ACHN (cell line): ENCODE data around the gene DENND1B.
A peak's percentile ranks its signal among the peaks of the same experiment; 100 is the strongest.

ENCODE experiments used
- DNase-seq: peaks from one replicate; pipeline ENCODE4 v3.0.0-alpha.2; 2015
- in situ Hi-C: cut with HindIII; loops from 2 replicates; pipeline ENCODE4 v1.10.0; 2017; ENCODE audit warnings: low sequenced_read_pairs, low pct_ligation_motif_present, low pct_unique_long_range_greater_than_20kb

DENND1B gene

DNA sequence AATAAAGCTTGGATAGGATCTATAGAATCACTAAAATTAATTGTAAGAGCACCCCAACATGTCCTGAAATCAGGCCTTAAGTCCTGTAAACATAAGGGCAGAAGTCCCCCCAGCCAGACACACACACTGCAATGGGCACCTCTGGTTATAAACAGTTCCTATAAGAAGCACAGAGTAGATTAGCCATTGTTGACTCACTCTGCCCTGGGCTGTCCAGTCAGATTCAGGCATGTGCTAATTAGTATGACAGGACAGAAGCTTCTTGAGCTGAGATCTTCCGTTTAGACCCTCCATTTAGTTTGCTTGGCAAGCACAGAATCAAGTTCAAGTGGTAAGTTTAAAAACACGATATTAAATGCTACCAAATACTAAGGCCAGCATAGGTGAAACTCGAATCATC lies 11.8 kb upstream of the DENND1B start:
- no peak for DNase-seq
- in situ Hi-C loops: no loop called here

DNA sequence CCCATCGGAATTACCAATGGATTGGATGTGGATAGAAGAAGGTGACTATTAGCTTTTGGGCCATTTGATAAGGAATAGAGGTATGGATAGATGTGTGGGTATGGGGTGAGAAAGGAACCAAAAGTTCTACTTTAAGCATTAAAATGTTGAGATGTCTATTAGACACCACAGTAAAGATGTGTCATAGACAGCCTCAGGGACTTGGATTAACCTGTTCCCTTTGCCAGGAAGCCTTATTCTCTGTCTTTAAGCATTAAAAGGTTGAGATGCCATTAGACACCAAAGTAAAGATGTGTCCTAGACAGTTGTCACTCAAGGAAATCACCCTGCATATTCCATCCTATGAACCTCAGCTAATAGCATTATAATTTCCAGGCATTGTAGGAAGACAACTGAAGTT lies 11.0 kb upstream of the DENND1B start:
- DNase-seq: no peak
- in situ Hi-C loops: no loop called here

DNA sequence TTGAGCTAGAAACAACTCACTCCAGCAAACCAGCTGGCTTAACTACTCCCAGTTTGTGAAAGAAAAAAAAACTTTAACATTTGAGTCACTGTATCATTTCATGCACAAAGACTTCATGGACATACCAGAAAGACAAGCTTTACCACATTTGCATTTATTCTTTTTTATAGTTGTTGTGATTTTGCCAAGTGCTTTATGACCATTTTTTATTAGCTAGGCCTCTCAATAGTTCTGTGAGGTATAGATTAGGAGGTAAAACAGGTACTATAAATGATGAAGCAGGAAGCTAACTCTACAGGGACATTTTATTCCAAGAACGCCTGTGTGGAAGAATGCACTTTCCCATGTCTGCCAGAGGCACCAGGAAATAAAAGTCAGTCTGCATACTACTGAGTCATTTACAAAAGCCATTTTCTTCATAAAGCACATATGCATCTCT lies 8.2 kb upstream of the DENND1B start:
- DNase-seq: no peak
- in situ Hi-C loops: no loop called here

DNA sequence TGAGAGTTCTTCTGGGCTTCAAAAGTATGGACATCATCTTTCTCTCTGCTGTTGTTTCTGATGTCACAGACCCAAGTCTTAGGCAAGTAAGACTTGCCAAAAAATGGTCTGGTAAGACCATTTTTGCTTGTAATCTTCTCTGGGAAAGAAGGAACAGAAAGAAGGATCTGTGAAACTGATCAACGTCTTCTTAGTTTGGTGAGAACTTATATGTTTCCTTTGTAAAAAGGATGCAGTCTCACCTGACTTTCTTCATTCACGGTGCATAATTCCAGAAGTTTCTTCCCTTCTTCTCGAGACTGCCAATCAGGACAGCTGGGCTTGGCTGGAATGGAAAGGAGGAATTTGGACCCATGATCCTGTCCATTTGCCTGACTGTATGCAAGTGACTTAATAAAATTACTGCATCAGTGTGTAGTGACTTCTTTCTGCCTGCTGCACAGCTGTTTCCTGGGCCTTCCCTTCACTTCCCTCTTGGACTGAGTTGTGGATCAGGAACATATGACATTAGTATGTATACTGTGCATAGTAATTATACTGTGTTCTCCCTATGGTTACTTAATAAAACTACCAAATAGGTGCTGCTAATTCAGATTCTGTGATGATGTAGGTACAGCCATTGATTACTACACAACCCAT lies 7.6 kb upstream of the DENND1B start:
- DNase-seq: no peak
- in situ Hi-C loops: no loop called here

DNA sequence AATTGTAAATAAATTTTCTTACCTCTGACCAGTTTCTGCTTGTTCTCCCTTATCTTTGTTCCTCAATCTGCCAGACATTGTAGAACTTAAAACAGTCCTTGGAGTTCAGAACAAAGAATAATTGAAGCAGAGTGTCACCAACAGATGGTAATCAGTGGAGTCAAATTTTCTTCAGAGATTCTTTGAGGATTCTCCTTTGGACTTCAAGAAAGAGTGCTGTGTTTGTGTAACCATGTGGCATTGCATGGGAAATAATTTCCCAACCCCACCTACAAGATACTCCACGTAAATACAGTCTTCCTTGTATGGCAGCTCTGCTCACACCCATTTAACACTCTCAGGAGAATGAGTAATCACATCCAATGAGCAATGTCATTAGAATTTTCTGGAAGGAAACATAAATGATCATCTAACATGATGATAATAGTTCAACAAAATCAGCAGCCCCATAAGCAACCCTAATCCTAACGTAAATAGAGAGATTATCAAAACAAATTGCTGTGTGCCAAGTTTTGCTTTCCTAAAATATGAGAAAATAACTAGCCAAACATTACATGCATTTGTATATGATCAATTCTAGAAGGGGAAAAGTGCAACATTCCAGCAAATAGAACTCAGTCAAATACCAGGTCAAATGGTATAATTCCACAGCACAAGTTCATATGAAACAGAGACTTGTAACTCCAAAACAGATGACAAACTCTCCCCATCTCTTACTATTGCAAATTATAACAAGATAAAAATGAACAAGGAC lies 6.9 kb upstream of the DENND1B start:
- no peak for DNase-seq
- in situ Hi-C loops: no loop called here

DNA sequence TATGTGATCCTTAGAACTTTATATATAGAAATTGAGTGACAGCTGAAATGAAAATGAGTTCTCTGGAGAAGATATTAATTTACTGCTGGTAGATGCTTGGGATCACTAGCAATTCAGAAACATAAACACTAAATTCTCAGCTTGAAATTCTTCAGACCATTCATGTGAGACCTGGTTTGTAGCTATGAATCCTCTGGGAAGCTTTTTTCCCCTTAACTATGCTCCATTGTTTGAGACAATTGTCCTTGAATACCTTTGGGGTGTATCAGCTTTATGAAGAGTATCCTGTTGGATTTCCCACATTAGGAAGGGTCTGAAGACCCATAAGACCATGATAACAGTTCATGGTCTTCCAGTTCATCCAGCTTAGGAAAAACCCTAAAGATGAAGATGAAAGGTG lies 4.6 kb upstream of the DENND1B start:
- DNase-seq: no peak
- in situ Hi-C loops: no loop called here

DNA sequence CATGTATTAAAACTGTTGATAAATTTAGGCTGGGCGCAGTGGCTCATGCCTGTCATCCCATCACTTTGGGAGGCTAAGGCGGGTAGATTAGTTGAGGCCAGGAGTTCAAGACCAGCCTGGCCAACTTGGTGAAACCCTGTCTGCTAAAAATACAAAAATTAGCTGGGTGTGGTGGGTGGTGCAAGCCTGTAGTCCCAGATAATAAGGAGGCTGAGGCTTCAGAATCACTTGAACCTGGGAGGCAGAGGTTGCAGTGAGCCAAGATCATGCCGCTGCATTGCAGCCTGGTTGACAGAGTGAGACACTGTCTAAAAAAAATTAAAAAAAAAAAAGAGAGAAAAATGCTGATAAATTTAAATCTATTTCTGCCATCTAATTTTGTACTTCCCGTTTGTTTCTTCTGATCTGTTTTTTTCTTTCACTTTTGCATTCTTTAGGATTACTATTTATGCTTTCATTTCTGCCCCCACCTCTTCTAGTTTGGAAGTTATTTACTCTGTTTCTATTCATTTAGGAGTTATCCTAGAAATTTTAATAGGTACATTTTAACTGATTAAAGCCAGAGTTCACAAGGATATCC lies 3.2 kb upstream of the DENND1B start:
- DNase-seq: no peak
- in situ Hi-C loops: no loop called here

DNA sequence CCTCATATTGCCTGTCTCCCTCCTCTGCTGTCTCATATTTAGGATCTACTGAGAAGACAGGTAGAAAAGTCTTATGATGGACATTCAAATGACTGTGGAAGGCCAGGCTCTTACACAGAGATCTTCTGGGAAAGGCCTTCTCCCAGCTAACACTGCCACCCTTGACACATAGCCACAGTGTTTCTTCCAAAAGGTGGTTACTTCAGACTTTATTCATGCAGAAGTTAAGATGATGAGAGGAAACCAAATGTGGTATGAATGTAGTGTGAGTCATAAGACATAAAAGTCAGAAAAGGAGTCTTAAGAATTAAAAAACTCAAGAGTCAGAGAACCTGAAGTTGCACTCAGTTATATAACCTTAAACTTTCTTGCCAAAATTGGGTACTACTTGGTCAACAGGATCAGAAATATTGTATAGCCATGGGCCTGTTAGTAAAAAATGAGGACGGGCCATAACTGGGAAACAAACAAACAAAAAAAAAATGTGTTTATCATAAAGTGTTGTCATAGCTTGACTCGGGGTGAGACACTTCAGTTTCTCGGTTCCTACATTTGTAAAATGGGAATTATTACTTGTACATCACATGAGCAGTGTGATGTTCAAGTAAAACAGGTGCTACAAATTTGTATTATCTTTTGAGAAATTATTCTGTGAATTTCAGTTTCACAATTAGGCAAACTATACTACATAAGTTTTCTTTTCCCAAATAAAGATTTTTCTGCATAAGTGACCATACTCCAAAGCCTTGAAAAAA lies 1.2 kb upstream of the DENND1B start:
- in situ Hi-C loops: no loop called here

DNA sequence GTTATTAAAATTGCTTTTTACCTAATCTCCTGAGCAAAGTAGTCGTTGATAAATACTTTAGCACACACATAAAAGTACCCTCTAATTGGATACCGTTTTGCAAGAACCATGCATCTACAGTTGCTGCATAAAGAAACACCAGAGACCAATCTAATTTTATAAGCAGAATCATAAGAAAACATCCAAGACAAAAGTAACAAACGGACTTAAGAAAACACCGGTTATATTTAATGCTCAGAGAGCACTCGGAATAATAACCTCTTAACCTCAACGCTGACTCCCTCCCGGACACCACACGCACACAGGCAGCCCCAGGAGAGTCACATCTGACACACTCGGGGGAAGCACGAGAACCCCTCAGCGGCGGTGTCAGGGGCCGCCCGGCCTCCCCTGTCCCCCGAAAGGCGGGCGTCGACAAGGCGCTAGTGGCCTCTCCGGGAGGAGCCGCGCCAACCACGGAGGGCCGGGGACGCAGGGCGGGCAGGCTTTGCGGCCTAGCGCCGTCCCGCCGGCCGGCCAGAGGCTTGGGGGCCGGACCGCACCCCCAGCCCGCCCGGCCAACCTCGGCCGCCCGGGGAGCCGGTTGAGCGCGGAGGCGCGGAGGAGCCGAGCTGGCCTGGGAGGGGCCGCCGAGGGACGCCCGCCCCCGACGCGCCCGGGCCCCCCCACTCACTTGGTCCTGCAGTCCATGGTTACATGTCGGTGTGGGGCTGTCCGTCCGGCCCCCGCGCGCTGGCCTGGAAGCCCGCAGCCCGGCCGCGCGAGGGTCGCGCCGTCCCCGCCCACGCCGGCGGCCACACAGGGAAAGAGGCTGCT lies 606 bp downstream of the DENND1B start:
- DNase-seq: peak; percentile 67
- in situ Hi-C loops: no loop called here

More for the DNA sequence above, 1.2 kb upstream of the DENND1B start:
- DNase-seq: peak; percentile 81

DNA sequence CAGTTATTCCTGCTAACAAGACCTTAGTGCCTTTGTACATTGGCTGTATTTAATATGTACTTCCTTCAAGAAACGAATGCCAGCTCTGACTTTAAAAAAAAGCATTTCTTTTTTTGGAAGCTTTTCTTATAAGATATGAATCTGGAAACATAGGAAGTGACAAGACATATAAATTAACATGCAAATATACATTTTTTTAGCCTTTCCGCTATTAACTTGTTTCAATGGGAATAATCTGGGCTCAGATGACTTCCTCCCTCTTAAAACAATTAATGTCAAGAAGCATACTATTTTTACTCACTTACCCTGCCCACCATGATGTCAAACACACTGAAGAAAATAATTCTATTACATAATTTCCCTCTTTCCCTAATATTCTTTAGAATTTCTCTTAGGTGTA lies 1.4 kb downstream of the DENND1B start:
- peak; percentile 19 for DNase-seq
- in situ Hi-C loops: no loop called here

DNA sequence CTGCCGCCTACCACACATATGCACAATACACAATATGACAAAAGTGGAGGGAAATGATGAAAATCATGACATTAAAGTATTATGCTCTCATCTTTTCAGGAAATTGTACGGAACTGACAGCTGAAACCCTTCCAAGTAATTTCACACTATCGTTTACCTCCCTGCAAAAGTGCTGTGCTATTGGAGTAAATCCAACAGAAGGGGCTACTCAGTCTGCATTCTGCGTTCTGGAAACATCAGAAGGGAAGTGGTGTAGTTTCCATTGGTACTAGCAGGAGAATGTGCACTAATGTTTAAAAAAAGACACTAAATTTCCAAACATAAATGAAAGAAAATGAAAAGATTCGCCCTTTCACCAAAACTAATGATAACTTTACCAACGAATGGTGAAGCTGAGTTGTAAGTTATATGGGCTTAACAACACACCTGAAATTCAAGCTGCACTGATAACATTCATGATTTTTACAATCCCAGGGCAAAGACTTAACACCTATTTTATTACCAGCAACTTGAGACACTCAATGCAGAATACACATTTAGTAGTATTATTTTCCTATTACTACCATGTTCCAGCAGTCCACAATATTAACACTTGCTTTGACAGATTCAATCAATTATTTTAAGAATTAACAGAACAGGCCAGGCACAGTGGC lies 3.2 kb downstream of the DENND1B start:
- in situ Hi-C loops: no loop called here
- DNase-seq: no peak

DNA sequence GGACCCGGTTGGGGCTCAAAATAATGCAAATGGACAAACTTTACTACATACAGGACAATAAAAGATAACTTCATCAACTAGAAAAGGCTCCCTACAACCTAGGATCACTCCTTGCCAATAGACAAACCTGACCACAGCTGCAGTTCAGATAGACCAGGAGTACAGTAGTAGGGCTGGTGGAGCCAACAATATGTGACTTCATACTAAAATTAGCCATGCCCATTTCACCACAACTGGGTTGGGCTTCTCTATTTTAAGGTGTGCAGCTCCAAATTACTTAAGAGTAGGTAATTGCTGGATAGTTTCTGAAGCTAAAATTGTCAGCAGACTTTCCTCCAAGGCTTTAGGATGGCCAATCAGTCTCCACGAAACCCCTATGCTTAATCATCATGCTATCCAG lies 3.9 kb downstream of the DENND1B start:
- DNase-seq: no peak
- in situ Hi-C loops: no loop called here

DNA sequence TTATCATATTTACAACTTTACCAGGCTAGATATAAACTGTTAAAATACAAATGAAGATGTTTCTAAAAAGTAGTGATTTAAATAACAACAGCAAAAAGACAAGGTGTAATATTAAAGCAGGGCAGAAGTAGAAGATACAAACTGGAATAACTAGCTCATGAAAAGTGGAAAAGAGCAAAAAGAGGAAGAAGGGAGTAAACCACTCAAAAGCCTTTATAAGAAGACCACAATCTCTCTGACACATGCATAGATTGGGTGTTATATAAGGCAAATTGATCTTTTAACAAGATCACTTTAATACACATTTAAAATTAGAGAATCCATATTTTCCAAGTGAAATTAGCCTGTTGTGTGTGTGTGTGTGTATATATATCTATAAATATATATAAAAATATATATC lies 5.0 kb downstream of the DENND1B start:
- in situ Hi-C loops: no loop called here
- DNase-seq: no peak

DNA sequence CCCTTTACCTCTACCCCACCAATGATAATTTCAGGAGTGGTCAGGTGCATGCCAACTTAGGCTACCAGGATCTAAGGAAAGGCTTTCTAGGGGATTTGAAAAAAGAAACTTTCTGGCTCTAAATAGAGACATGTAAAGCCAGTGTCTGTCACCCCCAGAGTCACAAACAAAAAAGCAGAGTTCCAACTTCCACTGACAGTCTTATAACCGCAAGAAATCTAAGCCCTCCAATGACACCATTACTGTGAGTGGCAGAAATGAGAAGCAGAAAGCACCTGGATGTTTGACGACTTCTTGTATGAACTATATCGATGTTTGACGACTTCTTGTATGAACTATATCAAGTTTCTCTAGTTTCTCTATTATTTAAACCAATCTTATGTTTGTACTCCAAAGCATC lies 6.0 kb downstream of the DENND1B start:
- DNase-seq: no peak
- in situ Hi-C loops: no loop called here

DNA sequence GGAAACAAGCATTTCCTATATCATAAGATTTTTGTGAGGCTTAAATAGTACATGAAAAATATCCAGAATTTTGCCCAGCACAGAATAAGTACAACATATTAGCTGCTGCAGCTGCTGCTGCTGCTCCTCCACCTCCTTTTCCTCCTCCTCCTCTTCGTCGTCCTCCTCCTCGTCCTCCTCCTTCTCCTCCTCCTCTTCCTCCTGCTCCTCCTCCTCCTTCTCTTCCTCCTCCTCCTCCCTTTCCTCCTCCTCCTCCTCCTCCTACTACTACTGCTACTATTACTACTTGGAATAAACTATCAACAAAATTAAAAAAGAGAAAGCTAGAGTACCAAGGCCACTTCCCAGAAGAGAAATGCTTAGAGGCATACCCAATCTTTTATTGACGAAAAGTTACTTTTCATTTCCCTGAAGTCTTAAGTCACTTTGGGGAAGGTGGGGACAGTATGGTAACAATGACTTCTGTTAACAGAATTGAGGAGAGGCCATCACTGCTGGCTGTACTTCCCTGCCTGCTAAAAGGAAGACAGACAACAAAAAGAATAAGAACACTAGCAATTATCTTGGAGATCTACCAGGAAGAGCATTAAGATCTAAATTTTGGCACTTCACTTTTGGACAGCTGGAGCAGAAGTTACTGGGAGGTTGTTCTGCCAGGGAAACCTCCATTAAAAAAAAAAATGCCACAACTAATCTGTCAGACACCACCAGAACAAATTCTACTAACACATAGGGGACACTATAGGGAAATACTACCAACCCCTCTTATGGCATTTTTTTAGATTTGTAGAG lies 7.1 kb downstream of the DENND1B start:
- in situ Hi-C loops: no loop called here
- no peak for DNase-seq

DNA sequence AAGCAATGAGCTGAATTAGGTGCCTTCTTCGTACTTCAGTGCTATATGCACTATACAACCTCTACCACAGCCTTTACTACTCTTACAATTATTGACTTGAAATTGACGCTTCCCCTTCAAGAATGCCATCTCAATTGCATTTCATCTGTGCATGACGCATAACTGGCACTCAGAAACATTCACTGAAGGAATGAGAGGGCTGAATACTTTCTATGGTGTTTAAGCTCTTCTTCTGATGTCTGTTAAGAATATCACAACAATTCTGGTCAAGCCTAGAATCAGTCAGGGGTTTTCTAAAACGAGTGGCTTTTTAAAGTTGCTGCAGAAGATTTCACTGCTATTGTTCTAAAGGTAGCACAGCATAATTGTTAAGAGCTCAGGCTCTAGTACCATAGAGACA lies 11.5 kb downstream of the DENND1B start:
- in situ Hi-C loops: no loop called here
- no peak for DNase-seq

DNA sequence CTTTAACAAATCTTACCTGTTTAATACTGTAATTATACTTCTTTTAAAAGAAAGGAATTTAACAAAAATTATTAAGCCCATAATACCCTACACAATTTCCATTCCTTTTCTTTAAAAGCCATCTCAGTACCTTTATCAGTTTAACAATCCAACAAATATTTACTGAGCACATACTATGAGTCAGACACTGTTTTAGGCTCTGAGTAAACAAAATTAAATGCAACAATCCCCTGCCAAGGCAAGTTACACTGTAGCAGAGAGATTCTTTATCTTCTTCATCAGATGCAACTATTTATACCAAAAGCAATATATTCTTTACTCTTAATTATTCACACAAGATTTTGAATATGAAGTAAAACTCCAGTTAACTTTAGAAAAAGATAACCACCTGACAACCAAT lies 12.0 kb downstream of the DENND1B start:
- no peak for DNase-seq
- in situ Hi-C loops: no loop called here
